HT-29 (cell line): ENCODE measurements around the gene DCTN5. TPM values are rescaled to one million over a fixed set of nuclear protein-coding genes. Genes with fewer than 3 reads are reported as not detected.

Experiments used
- DNase-seq: peaks from one replicate; pipeline ENCODE4 v3.0.0-alpha.2; 2015; ENCODE audit warnings: low spot score
- total RNA-seq: library from RNA; depleted of rRNA; stranded (reverse); fragments of >200 nt; shearing (Covaris generic); gene quantifications from 2 replicates; pipeline ENCODE4 v1.2.3, GENCODE V29; 2014

Gene DCTN5
- total RNA-seq, 1 experiment from 2014 or later: 38.5 TPM

GRCh38 chr16:23663918-23664317 lies 22.7 kb downstream of the DCTN5 start:
- DNase-seq: no peak

DNA sequence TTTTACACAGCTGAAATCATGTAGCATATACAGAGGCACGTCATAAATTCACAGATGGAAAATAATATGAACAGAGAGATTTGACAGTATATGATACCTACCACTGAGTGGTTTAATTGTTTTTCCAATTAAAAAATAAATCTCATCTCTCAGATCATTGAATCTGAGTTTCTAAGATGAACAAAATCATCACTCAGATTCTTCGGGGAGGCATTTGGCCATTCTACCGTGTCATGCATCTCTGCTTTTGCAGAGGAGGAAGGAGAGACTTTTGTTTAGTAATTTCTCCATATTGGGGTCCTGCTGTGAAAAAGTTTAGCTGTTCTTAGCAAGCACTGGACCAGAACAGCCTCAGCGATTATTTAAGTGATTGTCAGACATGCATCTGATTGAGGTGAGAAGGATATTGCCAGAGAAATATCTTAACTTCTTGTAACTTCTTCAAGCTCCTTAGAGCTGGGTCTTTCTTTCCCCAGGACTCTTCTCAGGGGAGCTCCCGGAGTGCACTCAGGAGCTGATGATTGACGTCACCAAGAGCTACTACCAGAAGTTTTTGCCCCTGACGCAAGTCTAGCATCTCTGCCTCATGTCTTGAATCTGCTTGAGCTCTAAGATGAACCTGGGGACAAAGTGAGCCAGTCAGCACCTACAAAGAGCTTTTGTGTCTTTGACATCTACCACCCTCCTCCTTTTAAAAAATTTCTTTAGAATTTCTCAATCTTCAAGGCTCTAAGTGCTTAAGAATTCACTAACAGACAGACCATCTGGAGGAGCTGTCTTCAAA lies 25.5 kb downstream of the DCTN5 start:
- no peak for DNase-seq

GRCh38 chr16:23667355-23667659 lies 26.0 kb downstream of the DCTN5 start:
- DNase-seq: no peak

DNA sequence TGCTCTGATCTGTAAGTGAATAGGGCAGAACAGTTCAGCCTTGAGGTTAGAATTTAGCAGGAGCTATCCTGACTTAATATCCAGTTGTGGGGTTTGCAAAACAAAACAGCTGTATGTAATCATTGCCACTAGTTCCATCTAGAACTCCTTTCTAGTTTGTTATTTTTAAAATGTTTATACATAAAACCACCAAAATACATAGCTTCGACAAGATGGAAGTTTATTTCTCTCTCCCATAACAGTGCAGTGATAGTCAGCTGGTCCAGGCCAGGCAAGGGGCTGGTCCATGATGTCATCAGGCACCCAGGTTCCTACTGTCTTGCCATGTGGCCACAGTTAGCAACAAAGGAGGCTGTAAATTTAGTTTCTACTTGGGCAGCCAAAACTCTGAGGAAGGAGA lies 27.0 kb downstream of the DCTN5 start:
- DNase-seq: no peak

DNA sequence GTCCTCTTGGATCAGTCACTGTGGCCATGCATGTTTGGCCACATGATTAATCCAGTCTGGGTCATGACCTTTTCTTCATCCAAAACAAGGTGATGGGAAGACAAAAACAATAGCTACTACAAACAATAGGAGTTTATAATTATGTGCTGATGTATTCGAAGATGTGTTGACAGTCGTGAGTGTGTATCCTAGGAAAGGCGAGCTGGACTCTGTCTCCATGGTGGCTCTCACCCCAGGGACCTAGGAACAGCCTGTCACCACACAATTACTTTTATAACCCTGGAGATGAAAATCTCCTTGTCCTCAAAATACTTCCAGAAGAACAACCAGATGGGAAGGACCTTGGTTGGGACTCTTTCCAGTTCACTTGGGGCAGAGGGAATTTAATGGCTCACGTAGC lies 27.6 kb downstream of the DCTN5 start:
- DNase-seq: no peak

DNA sequence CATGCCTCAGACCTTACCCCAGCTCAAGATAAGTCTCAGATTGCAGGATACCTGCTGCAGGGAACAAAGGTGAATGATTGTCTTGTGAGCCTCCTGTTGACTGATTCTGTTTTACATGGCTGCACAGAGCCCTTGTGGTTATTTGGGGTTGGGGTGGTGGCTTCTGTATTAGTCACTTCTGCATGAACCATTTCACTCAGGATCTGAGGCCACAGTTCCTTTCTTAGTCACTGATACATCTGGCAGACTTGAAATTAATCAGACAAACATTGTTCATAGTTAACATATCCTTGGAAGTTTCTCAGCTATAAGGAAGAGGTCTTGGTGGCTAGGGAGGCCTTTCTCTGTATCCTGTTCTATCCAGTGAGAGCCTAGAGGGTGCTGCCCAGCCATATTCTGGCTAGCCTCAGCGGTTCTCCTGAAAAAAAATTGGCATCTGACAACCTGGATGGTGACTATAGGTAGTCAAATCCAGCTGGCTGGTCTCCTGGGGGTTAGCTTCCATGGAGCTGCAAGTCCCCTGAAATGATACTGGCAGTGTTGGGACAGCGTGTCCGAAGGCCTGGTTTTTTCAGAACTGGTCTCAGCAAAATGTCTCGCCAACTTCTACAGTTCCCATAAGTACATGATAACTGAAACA lies 29.0 kb downstream of the DCTN5 start:
- DNase-seq: no peak

- no peak for DNase-seq
Observed at GRCh38 chr16:23673971-23674614, 32.8 kb downstream of the DCTN5 start.

GRCh38 chr16:23676924-23677480 lies 35.7 kb downstream of the DCTN5 start:
- no peak for DNase-seq

GRCh38 chr16:23678430-23679273 lies 37.4 kb downstream of the DCTN5 start, which contains the start of gene PLK1:
Gene PLK1 (plus strand): TSS chr16:23678889. CDS start chr16:23678933, 44 bp downstream.
- DNase-seq: peak; percentile 93

GRCh38 chr16:23679274-23679985 lies 38.2 kb downstream of the DCTN5 start:
- peak; percentile 68 for DNase-seq

DNA sequence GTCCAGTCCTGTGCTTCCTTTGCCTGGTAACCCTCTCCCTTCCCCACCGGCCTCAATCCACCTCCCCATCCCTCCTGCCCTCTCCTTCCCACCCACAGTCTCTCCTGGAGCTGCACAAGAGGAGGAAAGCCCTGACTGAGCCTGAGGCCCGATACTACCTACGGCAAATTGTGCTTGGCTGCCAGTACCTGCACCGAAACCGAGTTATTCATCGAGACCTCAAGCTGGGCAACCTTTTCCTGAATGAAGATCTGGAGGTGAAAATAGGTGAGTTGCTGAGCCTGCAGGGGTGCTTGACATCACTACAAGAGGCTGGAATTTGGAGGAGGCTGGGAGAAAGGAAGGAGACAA lies 38.7 kb downstream of the DCTN5 start:
- DNase-seq: peak; percentile 18

DNA sequence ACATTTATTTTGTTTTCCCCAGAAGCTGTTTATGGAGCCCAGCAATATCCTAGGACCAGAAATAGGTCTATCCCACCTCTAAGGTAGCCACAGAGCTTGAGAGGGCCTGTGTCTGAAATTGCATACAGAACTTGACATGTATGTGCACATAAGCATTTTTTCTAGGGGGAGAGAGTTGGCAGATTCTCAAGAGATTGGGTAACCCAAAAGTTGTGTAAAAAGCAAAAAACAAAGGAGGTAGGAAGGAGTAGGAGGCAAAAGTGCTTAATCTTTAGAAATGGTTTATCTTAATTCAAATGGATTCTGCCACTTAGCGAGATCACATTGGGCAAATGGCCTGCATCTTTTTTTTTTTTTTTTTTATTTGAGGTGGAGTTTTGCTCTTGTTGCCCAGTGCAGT lies 40.9 kb downstream of the DCTN5 start:
- no peak for DNase-seq

- DNase-seq: no peak
Observed at GRCh38 chr16:23683487-23683886, 42.2 kb downstream of the DCTN5 start.

GRCh38 chr16:23687034-23687808 lies 46.0 kb downstream of the DCTN5 start:
- no peak for DNase-seq

DNA sequence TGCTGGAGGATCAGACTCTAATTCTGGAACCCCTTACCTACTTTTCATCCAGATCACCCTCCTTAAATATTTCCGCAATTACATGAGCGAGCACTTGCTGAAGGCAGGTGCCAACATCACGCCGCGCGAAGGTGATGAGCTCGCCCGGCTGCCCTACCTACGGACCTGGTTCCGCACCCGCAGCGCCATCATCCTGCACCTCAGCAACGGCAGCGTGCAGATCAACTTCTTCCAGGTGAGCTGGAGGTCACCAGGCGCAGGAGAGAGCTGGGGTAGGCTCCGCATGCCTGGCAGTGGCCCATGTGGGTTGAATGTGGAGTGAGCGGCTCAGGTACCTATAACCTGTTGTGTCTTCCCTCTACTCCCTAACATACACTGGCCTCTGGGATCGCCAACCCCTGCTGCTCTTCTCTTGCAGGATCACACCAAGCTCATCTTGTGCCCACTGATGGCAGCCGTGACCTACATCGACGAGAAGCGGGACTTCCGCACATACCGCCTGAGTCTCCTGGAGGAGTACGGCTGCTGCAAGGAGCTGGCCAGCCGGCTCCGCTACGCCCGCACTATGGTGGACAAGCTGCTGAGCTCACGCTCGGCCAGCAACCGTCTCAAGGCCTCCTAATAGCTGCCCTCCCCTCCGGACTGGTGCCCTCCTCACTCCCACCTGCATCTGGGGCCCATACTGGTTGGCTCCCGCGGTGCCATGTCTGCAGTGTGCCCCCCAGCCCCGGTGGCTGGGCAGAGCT lies 48.3 kb downstream of the DCTN5 start:
- DNase-seq: no peak

DNA sequence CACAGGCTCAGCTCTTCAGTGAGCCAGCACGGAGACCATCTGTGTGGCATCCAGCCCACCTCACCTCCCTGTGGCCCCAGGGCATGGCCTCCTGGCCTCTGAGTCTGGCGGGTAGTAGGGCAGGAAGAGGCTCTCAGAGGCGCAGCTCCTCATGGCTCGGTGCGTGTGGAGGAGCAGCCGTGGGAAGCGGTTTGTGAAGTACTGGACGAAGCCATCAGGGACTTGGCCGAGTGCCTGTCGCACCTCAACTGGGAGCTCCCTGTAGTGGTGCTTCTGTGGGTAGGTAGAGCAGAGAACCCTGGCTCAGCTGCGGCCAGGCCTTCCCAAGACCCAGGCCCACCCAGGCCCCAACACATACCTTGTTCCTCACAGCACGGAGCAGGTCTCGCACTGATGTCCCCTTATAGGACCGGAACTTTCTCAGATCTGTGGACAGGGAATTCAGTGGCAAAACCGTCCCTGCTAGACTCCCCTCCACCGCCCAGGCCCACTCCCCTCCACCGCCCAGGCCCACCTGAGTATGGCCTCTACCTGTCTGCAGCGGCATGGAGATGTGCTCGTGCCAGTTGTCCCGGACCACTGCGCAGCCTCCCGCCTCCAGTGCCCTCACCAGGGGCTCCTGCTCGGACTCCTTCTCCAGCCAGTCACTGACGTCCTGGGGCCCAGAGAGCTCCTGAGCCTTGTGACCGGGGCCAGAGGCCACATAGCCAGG lies 49.7 kb downstream of the DCTN5 start:
- no peak for DNase-seq

DNA sequence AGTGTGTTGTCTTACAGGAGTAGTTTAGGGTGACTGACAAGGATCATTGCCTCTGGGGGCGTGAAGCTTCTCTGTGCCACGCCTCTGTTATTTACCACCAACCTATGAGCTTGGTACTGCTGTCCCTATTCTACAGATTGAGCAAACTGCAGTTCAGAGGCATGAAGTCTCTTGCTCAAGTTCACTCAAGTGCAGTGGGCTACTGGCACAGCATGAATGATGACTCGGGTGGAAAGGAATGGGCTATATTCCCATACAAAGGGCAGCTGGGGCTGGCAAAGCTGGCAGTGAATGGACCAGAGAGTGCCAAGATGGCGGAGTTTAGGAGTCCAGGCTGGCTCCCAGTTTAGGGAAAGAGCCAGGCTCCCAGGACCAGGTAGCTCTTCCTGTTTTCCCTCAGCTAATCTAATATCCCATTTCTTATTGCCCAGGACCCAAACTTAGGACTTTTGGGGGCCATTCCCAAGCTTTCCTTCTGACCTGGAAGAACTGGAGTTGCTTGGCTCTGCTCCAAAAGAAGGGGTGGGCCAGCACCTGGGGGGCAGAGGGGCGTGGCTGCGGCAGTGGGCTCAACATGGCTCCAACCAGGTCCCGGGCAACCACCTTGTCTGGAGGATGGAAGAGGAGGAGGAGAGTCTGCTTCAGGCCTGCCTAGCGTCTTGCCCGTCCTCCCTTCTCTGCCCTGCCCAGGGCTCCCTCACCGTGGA lies 50.4 kb downstream of the DCTN5 start:
- no peak for DNase-seq

DNA sequence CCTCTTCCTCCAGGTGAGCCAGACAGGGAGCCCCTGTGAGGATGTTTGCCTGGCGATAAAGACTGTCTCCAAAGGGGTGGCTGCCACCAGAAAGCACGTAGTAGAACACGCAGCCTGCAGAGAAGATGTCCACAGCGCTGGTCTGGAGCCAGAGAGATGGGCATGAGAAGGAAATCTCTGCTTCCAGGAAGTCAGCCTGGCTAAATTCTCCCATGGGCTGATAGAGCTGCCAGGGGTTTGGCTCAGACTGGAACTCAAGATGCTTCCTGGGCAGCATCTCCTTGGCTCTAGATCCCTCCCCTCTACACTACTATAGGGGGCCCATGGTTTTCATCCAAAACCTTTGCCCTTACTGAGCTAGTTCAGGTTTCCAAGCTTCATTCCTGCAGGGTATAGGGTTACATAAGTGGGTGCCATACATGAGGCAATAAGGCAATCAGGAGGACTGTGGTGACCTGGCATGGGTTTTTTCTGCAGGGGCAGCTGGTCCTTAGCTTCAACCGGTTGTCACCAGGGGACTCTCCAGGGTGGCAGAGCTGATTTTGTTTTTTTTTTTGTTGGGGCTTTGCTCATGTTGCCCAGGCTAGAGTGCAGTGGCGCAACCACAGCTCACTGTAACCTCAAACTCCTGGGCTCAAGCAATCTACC lies 51.0 kb downstream of the DCTN5 start:
- DNase-seq: no peak
